ENCODE data around the gene NUP210. TPM values are rescaled to one million over a fixed set of nuclear protein-coding genes. Genes with fewer than 3 reads are reported as not detected.

Gene NUP210
- total and polyA plus RNA-seq, 2 experiments from 2014 or later: 23.7 to 41.9 TPM

GRCh38 chr3:13376091-13376490 lies 44.0 kb downstream of the NUP210 start:
- H3K27ac ChIP-seq: no peak overlapping the region
- peaks cover 9% of the 10 kb centered on the region for H3K36me3 ChIP-seq
- no peak for TF ChIP-seq CTCF (IDR thresholded peaks at IDR 0.05; ENCODE audit: low read depth, low read length)
- no peaks in the 10 kb centered on the region for H3K27me3 ChIP-seq
- H3K9me3 ChIP-seq (ENCODE audit: low read depth): no peaks in the 10 kb centered on the region
- H3K4me3 ChIP-seq: no peak overlapping the region
- H3K4me1 ChIP-seq (ENCODE audit: low read depth): peaks cover 23% of the 10 kb centered on the region
- no peak for DNase-seq (ENCODE audit: low read depth in 1 of 2, low spot score in 1 of 2)

GRCh38 chr3:13375464-13375863 lies 44.7 kb downstream of the NUP210 start:
- no peak for TF ChIP-seq CTCF (IDR thresholded peaks at IDR 0.05; ENCODE audit: low read depth, low read length)
- no peak overlapping the region for H3K27ac ChIP-seq
- no peak for DNase-seq (ENCODE audit: low read depth in 1 of 2, low spot score in 1 of 2)
- H3K4me1 ChIP-seq (ENCODE audit: low read depth): peaks cover 23% of the 10 kb centered on the region
- H3K36me3 ChIP-seq: peaks cover 9% of the 10 kb centered on the region
- no peaks in the 10 kb centered on the region for H3K9me3 ChIP-seq (ENCODE audit: low read depth)
- no peaks in the 10 kb centered on the region for H3K27me3 ChIP-seq
- no peak overlapping the region for H3K4me3 ChIP-seq

- peaks cover 10% of the 10 kb centered on the region for H3K36me3 ChIP-seq
- H3K9me3 ChIP-seq (ENCODE audit: low read depth): no peaks in the 10 kb centered on the region
- peaks cover 10% of the 10 kb centered on the region for H3K4me1 ChIP-seq (ENCODE audit: low read depth)
- no peak for DNase-seq (ENCODE audit: low read depth in 1 of 2, low spot score in 1 of 2)
- H3K27ac ChIP-seq: no peak overlapping the region
- no peak overlapping the region for H3K4me3 ChIP-seq
- H3K27me3 ChIP-seq: no peaks in the 10 kb centered on the region
- no peak for TF ChIP-seq CTCF (IDR thresholded peaks at IDR 0.05; ENCODE audit: low read depth, low read length)
Measured at GRCh38 chr3:13373975-13374586, 46.0 kb downstream of the NUP210 start.

GRCh38 chr3:13372656-13373055 lies 47.5 kb downstream of the NUP210 start:
- Histone ChIP-seq H3K4me1 (ENCODE audit: low read depth) (no peaks in the 10 kb centered on the region), H3K36me3 (peaks cover 14% of the 10 kb centered on the region), H3K9me3 (ENCODE audit: low read depth) (no peaks in the 10 kb centered on the region), H3K4me3 (no peak overlapping the region), H3K27me3 (no peaks in the 10 kb centered on the region), H3K27ac (no peak overlapping the region)
- no peak for DNase-seq (ENCODE audit: low read depth in 1 of 2, low spot score in 1 of 2)
- no peak for TF ChIP-seq CTCF (IDR thresholded peaks at IDR 0.05; ENCODE audit: low read depth, low read length)

GRCh38 chr3:13372126-13372525 lies 48.0 kb downstream of the NUP210 start:
- no peak for DNase-seq (ENCODE audit: low read depth in 1 of 2, low spot score in 1 of 2)
- Histone ChIP-seq H3K27me3 (no peaks in the 10 kb centered on the region), H3K4me3 (no peak overlapping the region), H3K27ac (no peak overlapping the region), H3K36me3 (peaks cover 14% of the 10 kb centered on the region), H3K9me3 (ENCODE audit: low read depth) (no peaks in the 10 kb centered on the region), H3K4me1 (ENCODE audit: low read depth) (no peaks in the 10 kb centered on the region)
- no peak for TF ChIP-seq CTCF (IDR thresholded peaks at IDR 0.05; ENCODE audit: low read depth, low read length)

Data from cardiac muscle cell (in vitro differentiated cells and primary cell).